ENCODE data around the gene DPP3.

GRCh38 chr11:66546966-66547661, 66.9 kb downstream of the DPP3 start:
- TF ChIP-seq, protein P1, sequence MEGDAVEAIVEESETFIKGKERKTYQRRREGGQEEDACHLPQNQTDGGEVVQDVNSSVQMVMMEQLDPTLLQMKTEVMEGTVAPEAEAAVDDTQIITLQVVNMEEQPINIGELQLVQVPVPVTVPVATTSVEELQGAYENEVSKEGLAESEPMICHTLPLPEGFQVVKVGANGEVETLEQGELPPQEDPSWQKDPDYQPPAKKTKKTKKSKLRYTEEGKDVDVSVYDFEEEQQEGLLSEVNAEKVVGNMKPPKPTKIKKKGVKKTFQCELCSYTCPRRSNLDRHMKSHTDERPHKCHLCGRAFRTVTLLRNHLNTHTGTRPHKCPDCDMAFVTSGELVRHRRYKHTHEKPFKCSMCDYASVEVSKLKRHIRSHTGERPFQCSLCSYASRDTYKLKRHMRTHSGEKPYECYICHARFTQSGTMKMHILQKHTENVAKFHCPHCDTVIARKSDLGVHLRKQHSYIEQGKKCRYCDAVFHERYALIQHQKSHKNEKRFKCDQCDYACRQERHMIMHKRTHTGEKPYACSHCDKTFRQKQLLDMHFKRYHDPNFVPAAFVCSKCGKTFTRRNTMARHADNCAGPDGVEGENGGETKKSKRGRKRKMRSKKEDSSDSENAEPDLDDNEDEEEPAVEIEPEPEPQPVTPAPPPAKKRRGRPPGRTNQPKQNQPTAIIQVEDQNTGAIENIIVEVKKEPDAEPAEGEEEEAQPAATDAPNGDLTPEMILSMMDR (IDR thresholded peaks at IDR 0.05), result no peak
- TF ChIP-seq, protein P2, sequence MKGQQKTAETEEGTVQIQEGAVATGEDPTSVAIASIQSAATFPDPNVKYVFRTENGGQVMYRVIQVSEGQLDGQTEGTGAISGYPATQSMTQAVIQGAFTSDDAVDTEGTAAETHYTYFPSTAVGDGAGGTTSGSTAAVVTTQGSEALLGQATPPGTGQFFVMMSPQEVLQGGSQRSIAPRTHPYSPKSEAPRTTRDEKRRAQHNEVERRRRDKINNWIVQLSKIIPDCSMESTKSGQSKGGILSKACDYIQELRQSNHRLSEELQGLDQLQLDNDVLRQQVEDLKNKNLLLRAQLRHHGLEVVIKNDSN (CRISPR knock-in tag; IDR thresholded peaks at IDR 0.05), result no peak
- TF ChIP-seq E2F5 (CRISPR knock-in tag; IDR thresholded peaks at IDR 0.05), result no peak
- TF ChIP-seq MXD4 (CRISPR knock-in tag; IDR thresholded peaks at IDR 0.05; ENCODE audit: borderline replicate concordance), result no peak
- TF ChIP-seq USF2 (CRISPR knock-in tag; IDR thresholded peaks at IDR 0.05), result no peak
- no peak for TF ChIP-seq ZNF121 (CRISPR knock-in tag; IDR thresholded peaks at IDR 0.05)
- TF ChIP-seq SP1 (CRISPR knock-in tag; conservative IDR thresholded peaks at IDR 0.05), result no peak
- TF ChIP-seq TEAD4 (CRISPR knock-in tag; IDR thresholded peaks at IDR 0.05), result no peak
- no peak for TF ChIP-seq TEAD1 (CRISPR knock-in tag; IDR thresholded peaks at IDR 0.05)
- TF ChIP-seq ELF4 (CRISPR knock-in tag; IDR thresholded peaks at IDR 0.05; ENCODE audit: low read depth), result no peak
- no peak for TF ChIP-seq ZNF396 (CRISPR knock-in tag; IDR thresholded peaks at IDR 0.05; ENCODE audit: borderline replicate concordance)
- TF ChIP-seq ZBTB43 (CRISPR knock-in tag; IDR thresholded peaks at IDR 0.05), result no peak
- no peak for TF ChIP-seq FOXJ3 (CRISPR knock-in tag; IDR thresholded peaks at IDR 0.05; ENCODE audit: borderline replicate concordance)

Measured in WTC11 (cell line).